A549 (cell line): Measurements from ENCODE around the gene ODAD3.

Source experiments
- MYC ChIP-seq: IDR thresholded peaks from 2 replicates; pipeline ENCODE4 v1.6.1; 2012; ENCODE audit warnings: mild to moderate bottlenecking, inconsistent platforms, low read length, improper control_type of control experiment, borderline replicate concordance
- POLR2A ChIP-seq: IDR thresholded peaks from 2 replicates; pipeline ENCODE4 v1.6.1; 2012; ENCODE audit warnings: mild to moderate bottlenecking, low read length
- RAD21 ChIP-seq, 2 experiments: fragments of >200 bp in 1 of 2; sonication (Bioruptor Twin) in 1 of 2; formaldehyde crosslinking in 1 of 2; IDR thresholded peaks in 1 of 2; conservative IDR thresholded peaks in 1 of 2; 2 replicates in 1 of 2; 3 replicates in 1 of 2; pipeline ENCODE4 v1.6.1; 2012 to 2018; ENCODE audit warnings: inconsistent platforms in 1 of 2
- TF ChIP-seq, protein P1 (sequence below): fragments of >200 bp; sonication (Bioruptor Twin); formaldehyde crosslinking; IDR thresholded peaks from 3 replicates; pipeline ENCODE4 v1.5.1; 2016
- TF ChIP-seq, protein P2 (sequence below): fragments of 200-600 bp; sonication (generic); IDR thresholded peaks from 2 replicates; pipeline ENCODE4 v1.6.1; 2016; ENCODE audit warnings: antibody characterized with exemption, mild to moderate bottlenecking, moderate library complexity

DNA sequence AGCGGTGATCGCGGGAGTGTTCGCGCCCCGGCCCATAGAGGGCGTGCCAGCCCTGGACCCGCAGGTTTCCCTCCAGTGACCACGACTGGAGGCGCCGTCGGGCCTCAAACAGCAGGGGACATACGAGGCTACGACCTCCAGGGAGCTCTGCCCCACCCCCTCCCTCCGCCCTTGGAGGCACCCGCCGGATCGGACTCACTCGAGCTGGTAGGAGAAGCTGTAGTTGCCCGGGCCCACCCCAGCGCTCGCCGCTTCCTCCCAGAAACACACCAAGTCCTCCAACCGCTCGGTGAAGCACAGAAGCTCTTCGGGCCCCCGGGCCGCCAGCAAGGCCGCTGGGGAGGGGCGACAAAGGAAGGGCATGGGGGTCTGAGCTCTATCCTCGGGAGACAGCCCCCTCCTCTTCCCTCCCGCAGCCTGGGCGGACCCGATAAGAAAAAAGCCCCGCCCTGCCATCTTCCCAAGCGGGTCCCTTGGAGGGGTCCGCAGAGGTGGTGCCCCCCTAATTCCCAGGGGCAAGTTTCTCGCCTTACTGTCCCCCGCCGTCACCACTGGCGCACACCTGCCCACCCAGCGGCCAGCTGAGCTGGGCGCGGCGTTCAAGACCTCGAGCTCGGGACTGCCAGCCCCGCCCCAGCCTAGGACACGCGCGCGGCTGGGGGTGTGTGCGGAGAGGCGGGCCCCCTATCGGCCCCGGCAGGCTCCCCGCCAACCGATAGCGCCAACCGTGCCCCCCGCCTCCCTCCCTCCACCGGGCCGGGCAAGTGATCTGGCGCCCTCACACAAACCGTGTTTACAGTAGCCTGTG, 51.8 kb downstream of the ODAD3 start:
- TF ChIP-seq RAD21 (conservative IDR thresholded peaks at IDR 0.05 in 1 of 2, IDR thresholded peaks at IDR 0.05 in 1 of 2) = peak; percentile 41 to 47
- TF ChIP-seq, protein P1, sequence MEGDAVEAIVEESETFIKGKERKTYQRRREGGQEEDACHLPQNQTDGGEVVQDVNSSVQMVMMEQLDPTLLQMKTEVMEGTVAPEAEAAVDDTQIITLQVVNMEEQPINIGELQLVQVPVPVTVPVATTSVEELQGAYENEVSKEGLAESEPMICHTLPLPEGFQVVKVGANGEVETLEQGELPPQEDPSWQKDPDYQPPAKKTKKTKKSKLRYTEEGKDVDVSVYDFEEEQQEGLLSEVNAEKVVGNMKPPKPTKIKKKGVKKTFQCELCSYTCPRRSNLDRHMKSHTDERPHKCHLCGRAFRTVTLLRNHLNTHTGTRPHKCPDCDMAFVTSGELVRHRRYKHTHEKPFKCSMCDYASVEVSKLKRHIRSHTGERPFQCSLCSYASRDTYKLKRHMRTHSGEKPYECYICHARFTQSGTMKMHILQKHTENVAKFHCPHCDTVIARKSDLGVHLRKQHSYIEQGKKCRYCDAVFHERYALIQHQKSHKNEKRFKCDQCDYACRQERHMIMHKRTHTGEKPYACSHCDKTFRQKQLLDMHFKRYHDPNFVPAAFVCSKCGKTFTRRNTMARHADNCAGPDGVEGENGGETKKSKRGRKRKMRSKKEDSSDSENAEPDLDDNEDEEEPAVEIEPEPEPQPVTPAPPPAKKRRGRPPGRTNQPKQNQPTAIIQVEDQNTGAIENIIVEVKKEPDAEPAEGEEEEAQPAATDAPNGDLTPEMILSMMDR = peak; percentile 61
- TF ChIP-seq MYC = no peak
- TF ChIP-seq POLR2A = no peak
- TF ChIP-seq, protein P2, sequence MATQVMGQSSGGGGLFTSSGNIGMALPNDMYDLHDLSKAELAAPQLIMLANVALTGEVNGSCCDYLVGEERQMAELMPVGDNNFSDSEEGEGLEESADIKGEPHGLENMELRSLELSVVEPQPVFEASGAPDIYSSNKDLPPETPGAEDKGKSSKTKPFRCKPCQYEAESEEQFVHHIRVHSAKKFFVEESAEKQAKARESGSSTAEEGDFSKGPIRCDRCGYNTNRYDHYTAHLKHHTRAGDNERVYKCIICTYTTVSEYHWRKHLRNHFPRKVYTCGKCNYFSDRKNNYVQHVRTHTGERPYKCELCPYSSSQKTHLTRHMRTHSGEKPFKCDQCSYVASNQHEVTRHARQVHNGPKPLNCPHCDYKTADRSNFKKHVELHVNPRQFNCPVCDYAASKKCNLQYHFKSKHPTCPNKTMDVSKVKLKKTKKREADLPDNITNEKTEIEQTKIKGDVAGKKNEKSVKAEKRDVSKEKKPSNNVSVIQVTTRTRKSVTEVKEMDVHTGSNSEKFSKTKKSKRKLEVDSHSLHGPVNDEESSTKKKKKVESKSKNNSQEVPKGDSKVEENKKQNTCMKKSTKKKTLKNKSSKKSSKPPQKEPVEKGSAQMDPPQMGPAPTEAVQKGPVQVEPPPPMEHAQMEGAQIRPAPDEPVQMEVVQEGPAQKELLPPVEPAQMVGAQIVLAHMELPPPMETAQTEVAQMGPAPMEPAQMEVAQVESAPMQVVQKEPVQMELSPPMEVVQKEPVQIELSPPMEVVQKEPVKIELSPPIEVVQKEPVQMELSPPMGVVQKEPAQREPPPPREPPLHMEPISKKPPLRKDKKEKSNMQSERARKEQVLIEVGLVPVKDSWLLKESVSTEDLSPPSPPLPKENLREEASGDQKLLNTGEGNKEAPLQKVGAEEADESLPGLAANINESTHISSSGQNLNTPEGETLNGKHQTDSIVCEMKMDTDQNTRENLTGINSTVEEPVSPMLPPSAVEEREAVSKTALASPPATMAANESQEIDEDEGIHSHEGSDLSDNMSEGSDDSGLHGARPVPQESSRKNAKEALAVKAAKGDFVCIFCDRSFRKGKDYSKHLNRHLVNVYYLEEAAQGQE = no peak
